OCI-LY3 (cell line): ENCODE results near the gene SCNN1A.

Experiments
- EZH2phosphoT487 ChIP-seq: fragments of 200-600 bp; shearing (Covaris generic); IDR thresholded peaks from 2 replicates; pipeline ENCODE4 v1.6.1; 2018; ENCODE audit warnings: antibody characterized with exemption, mixed run types, low read depth
- TF ChIP-seq, protein P1 (sequence below): fragments of 200-600, 300-600 bp; sonication (generic); IDR thresholded peaks from 2 replicates; pipeline ENCODE4 v1.5.1; 2014; ENCODE audit warnings: antibody characterized with exemption, low read length, low read depth

DNA sequence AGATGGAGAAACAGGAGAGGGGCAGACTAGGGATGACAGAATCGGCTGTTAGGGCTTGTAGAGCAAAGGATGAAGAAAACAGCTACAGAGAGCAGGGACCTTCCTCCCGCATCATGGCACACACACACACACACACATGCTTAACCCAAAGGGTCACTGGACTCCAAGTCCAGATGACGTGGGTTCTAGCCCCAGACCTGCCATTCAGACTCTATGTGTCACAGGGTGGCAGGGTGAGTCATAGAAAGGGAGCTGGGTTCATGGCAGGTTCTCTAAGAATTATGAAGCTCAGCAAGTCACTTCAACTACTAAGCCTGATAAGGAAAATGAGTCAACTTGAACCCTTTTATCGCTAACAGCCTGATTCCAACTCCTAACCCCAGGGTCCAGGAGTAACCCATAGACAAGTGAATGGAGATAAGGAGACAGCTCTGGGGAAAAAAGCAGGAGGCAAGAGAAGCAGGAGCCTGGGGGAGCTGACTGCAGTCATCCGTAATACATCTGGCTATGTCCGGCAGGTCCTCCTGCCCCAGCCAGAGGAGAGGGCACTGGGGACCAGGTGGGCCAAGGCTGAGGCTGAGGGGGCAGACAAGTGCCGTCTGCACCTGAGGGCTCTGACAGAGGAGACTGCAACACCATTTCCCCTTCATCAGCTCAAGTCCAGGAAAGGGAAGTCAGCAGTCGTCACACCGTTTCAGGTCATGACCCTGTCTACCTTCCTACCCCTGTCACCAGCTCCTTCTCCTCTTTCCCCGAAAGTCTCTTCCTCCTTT, 29.9 kb downstream of the SCNN1A start:
- TF ChIP-seq, protein P1, sequence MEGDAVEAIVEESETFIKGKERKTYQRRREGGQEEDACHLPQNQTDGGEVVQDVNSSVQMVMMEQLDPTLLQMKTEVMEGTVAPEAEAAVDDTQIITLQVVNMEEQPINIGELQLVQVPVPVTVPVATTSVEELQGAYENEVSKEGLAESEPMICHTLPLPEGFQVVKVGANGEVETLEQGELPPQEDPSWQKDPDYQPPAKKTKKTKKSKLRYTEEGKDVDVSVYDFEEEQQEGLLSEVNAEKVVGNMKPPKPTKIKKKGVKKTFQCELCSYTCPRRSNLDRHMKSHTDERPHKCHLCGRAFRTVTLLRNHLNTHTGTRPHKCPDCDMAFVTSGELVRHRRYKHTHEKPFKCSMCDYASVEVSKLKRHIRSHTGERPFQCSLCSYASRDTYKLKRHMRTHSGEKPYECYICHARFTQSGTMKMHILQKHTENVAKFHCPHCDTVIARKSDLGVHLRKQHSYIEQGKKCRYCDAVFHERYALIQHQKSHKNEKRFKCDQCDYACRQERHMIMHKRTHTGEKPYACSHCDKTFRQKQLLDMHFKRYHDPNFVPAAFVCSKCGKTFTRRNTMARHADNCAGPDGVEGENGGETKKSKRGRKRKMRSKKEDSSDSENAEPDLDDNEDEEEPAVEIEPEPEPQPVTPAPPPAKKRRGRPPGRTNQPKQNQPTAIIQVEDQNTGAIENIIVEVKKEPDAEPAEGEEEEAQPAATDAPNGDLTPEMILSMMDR, result no peak
- TF ChIP-seq EZH2phosphoT487, result no peak
